ENCODE data around the gene IST1.
"Not testable (repeated sequence)": the region's sequence is repeated elsewhere in the genome, so short reads cannot be mapped to it uniquely, and the experiment has no call there.

The IST1 gene

DNA sequence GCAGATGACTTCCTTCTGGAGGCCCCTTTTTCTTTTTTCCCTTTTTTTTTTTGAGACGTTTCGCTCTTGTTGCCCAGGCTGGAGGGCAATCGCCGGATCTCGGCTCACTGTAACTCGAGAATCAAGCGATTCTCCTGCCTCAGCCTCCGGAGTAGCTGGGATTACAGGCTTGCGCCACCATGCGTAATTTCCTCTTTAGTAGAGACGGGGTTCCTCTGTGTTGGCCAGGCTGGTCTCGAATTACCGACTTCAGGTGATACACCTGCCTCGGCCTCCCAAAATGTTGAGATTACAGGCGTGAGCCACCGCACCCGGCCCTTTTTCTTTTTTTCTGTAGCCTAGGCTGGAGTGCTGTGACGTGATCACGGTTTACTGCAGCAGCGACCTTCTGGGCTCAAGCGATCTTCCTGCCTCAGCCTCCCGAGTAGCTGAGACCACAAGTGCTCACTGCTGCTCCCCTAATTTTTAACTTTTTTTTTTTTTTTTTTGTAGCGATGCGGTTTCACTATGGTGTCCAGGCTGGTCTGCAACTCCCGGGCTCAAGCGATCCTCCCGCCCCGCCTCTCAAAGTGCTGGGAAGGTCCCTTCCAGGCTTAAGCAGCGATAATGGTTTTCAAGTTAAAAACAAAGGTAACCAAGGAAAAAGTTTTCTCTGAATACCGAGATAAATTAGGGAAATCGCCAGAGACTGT lies 956 bp upstream of the IST1 start:
- peaks cover 9% of the 10 kb centered on the region for H3K4me1 Mint-ChIP-seq (ENCODE audit: low read depth)

DNA sequence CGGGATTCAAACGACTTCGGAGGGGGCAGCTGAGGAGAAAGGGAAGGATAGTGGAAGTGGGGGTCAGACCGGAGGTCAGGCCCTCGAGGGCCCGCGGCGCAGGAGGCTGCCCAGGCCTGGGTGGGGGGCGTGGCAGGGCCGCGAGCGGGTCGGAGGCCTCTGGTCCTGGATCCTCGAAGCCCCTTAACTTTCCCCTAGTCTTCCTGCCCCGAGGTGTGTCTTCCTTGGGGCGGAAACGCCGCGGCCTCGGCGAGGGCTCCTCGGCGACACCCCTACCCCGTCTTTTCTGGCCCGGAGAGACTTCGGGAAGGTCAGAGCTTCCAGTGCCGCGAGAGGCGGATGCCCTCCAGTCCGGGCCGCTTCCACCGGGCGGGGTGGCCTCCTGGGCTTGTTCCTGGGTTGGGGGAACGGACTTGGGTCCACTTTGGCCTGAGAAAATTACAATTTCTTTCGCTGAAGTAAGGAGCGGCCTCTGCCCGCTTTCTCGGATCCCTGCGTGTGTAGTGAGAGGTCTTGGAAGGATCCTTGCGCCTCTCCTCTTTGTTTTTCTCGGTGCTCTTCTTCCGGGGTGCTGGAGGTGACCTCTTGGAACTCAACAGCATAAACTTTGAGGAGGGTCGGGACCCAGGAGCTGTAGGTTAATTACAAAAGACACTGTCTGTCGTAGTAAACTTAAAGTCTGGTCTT lies 491 bp downstream of the IST1 start:
- H3K27me3 Mint-ChIP-seq (ENCODE audit: low read depth): no peaks in the 10 kb centered on the region
- no peaks in the 10 kb centered on the region for H3K9me3 Mint-ChIP-seq
- H3K36me3 Mint-ChIP-seq (ENCODE audit: low read depth): peaks cover 10% of the 10 kb centered on the region
- H3K27ac Mint-ChIP-seq: peak overlapping the region; percentile 97
- H3K4me3 Mint-ChIP-seq: peak overlapping the region; percentile 97
- peaks cover 13% of the 10 kb centered on the region for H3K4me1 Mint-ChIP-seq (ENCODE audit: low read depth)

More for the DNA sequence above, 956 bp upstream of the IST1 start:
- Mint-ChIP-seq H3K27me3 (ENCODE audit: low read depth) (no peaks in the 10 kb centered on the region), H3K36me3 (ENCODE audit: low read depth) (peaks cover 8% of the 10 kb centered on the region), H3K4me3 (peak overlapping the region; percentile 97), H3K9me3 (no peaks in the 10 kb centered on the region), H3K27ac (peak overlapping the region; percentile 97)

DNA sequence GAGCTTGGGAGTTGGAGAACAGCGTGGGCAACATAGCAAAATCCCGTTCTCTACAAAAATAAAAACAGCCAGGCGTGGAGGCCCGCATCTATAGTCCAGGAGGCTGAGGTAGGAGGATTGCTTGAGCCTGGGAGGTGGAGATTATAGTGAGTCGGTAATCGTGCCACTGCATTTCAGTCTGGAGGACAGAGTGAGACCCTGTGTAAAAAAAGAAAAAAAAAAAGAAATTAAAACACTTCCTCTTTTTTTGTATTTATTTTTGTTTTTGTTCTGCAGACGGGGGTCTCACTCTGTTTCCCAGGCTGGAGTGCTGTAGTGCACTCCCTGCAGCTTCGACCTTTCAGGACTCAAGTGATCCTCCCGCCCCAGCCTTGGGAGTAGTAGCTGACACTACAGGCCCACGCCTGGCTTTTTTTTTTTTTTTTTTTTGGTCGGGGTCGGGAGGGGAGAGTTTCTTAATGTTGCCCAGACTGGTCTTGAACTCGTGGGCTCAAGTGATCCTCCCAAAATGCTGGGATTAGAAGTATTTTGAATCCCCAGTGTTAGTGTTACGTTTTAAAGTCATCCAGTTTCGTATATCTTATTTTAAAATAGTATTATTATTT lies 1.5 kb downstream of the IST1 start:
- peak overlapping the region; percentile 97 for H3K4me3 Mint-ChIP-seq
- H3K27ac Mint-ChIP-seq: no peak overlapping the region
- no peaks in the 10 kb centered on the region for H3K9me3 Mint-ChIP-seq
- H3K27me3 Mint-ChIP-seq (ENCODE audit: low read depth): no peaks in the 10 kb centered on the region
- peaks cover 16% of the 10 kb centered on the region for H3K4me1 Mint-ChIP-seq (ENCODE audit: low read depth)
- H3K36me3 Mint-ChIP-seq (ENCODE audit: low read depth): peaks cover 10% of the 10 kb centered on the region

DNA sequence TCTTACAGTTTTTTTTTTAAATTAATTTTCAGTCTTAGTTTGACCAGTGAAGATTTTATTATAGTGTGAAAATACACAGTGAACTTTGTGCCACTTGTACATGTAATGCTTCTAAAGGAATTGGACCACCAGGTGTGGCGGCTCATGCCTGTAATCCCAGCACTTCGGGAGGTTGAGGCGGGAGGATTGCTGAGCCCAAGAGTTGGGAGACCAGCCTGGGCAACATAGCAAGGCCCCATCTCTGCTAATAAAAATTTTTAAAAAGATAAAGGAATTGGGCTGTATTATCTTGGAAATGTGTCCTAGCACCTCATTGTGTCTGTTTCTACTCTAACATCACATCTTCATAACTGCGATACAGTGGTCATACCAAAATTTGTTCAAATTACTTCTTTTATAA lies 3.8 kb downstream of the IST1 start:
- Mint-ChIP-seq H3K27me3 (ENCODE audit: low read depth) (no peaks in the 10 kb centered on the region), H3K4me1 (ENCODE audit: low read depth) (peaks cover 19% of the 10 kb centered on the region), H3K4me3 (no peak overlapping the region), H3K9me3 (no peaks in the 10 kb centered on the region), H3K27ac (no peak overlapping the region), H3K36me3 (ENCODE audit: low read depth) (peaks cover 10% of the 10 kb centered on the region)

DNA sequence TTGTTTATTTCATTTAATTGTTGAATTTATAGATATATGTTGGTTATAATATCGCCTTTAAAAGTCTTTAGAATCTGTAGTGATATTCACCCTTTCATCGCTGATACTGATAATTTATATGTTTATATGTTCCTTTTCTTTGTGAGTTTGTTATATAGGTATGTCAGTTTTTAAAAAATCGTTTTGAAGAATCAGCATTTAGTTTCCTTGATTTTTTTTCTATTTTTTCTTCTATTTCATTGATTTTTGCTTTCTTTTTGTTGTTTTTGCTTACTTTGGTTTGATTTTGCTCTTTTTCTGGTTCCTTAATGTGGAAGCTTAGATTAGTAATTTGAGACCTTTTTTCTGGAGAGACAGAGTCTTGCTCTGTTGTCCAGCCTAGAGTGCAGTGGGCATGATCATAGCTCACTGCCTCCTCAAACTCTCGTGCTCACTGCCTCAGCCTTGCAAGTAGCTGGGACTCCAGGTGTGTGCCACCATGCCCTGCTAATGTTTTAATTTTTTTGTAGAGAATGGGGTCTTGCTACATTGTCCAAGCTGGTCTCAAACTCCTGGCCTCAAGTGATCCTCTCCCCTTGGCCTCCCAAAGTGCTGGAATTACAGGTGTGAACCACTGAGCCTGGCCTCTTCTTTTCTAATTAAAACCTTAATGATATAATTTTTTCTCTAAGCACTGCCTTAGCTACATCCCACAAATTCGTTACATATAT lies 7.5 kb downstream of the IST1 start:
- Mint-ChIP-seq H3K36me3 (ENCODE audit: low read depth) (peaks cover 2% of the 10 kb centered on the region), H3K27me3 (ENCODE audit: low read depth) (no peaks in the 10 kb centered on the region), H3K4me3 (no peak overlapping the region), H3K27ac (no peak overlapping the region), H3K9me3 (no peaks in the 10 kb centered on the region), H3K4me1 (ENCODE audit: low read depth) (peaks cover 19% of the 10 kb centered on the region)

DNA sequence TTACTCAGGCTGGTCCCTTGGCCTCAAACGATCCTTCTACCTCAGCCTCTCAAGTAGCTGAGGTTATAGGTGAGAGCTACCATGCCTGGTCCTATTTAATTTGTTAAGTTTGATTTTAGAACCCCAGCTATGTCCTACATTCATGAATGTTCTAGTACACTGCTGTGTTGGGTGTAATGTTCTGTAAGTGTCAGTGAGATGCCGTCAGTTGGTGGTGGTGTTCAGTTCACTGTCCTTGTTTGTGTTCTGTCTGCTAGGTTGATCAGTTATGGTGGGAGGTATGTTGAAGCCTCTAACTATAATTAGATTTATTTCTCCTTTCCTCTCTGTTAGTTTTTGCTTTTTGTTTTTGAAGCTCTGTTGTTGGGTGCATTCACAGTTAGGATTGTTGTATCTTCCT lies 8.3 kb downstream of the IST1 start:
- Mint-ChIP-seq H3K27ac (no peak overlapping the region), H3K4me1 (ENCODE audit: low read depth) (peaks cover 19% of the 10 kb centered on the region), H3K9me3 (no peaks in the 10 kb centered on the region), H3K27me3 (ENCODE audit: low read depth) (no peaks in the 10 kb centered on the region), H3K4me3 (no peak overlapping the region), H3K36me3 (ENCODE audit: low read depth) (peaks cover 2% of the 10 kb centered on the region)

DNA sequence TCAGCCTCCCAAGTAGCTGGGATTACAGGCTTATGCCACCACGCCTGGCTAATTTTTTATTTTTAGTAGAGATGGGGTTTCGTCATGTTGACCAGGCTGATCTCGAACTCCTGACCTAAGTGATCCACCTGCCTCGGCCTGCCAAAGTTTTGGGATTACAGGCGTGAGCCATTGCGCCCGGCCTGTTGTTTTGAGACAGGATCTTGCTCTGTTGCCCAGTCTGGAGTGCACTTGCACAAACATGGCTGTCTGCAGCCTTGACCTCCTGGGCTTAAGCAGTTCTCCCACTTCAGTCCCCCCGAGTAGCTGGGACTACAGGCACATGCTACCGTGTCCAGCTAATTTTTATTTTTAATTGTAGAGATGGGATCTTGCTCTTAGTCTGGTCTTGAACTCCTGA lies 8.9 kb downstream of the IST1 start:
- no peaks in the 10 kb centered on the region for H3K27me3 Mint-ChIP-seq (ENCODE audit: low read depth)
- H3K4me3 Mint-ChIP-seq: no peak overlapping the region
- no peak overlapping the region for H3K27ac Mint-ChIP-seq
- H3K36me3 Mint-ChIP-seq (ENCODE audit: low read depth): peaks cover 2% of the 10 kb centered on the region
- H3K9me3 Mint-ChIP-seq: no peaks in the 10 kb centered on the region
- peaks cover 19% of the 10 kb centered on the region for H3K4me1 Mint-ChIP-seq (ENCODE audit: low read depth)

DNA sequence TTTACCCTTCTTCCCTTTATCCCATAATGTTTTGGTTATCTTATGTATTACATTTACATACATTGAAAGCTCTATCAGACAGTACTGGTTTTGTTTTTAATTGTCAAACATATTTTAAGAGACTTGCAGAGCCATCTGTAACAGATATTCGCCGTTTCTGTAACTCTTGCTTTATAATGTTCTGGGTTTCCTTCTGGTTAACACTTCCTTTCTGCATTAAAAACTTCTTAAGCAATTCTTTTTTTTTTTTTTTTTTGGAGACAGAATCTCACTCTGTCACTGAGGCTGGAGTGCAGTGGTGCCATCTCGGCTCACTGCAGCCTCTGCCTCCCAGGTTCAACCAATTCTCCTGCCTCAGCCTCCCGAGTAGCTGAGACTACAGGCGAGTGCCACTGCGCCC lies 10.4 kb downstream of the IST1 start:
- H3K27me3 Mint-ChIP-seq (ENCODE audit: low read depth): not testable (repeated sequence)

DNA sequence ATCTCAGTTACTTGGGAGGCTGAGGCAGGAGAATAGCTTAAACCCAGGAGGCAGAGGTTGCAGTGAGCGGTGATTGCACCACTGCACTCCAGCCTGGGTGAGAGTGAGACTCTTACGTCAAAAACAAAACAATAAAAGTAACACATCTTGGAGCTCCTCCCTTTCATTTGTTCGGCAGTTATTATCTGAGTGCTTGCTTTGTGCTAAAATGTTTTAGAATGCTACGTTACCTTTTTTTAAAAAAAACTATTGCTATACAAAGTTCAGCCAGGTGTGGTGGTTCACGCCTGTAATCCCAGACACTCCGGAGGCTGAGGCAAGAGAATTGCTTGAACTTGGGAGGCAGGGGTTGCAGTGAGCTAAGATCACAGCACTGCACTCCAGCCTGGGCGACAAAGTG lies 15.8 kb downstream of the IST1 start:
- peaks cover 20% of the 10 kb centered on the region for H3K4me1 Mint-ChIP-seq (ENCODE audit: low read depth)
- H3K27ac Mint-ChIP-seq: no peak overlapping the region
- H3K36me3 Mint-ChIP-seq (ENCODE audit: low read depth): peaks cover 17% of the 10 kb centered on the region
- H3K9me3 Mint-ChIP-seq: no peaks in the 10 kb centered on the region
- no peaks in the 10 kb centered on the region for H3K27me3 Mint-ChIP-seq (ENCODE audit: low read depth)
- no peak overlapping the region for H3K4me3 Mint-ChIP-seq

More for the DNA sequence above, 10.4 kb downstream of the IST1 start:
- peaks cover 19% of the 10 kb centered on the region for H3K4me1 Mint-ChIP-seq (ENCODE audit: low read depth)
- H3K9me3 Mint-ChIP-seq; H3K36me3 Mint-ChIP-seq (ENCODE audit: low read depth): not testable (repeated sequence)
- peak overlapping the region; percentile 60 for H3K4me3 Mint-ChIP-seq
- H3K27ac Mint-ChIP-seq: peak overlapping the region; percentile 85

DNA sequence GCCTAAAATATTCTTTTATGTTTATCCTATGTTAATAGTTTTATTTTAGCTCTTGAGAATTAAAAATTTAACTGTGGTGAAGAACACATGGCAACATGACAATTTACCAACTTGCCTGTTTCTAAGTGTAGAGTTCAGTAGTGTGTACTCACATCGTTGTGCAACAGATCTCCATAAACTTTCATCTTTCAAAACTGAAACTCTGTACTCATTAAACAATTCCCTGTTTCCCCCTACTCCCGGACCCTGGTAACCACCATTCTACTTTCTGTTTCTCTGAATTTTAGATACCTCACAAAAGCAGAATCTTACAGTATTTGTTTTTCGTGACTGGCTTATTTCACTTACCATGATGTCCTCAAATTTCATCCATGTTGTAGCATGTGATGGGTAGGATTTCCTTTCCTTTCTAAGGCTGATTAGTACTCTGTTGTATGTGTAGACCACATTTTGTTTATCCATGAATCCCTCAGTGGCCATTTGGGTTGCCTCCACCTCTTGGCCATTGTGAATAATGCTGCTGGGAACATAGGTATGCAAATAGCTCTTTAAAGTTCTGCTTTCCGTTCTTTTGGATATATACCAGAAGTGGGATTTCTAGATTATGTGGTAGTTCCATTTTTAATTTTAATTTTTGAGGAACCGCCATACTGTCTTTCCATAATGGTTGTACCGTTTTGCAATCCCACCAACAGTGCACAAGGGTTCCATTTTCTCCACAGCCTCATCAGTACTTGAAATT lies 17.4 kb downstream of the IST1 start:
- peaks cover 27% of the 10 kb centered on the region for H3K36me3 Mint-ChIP-seq (ENCODE audit: low read depth)
- no peak overlapping the region for H3K4me3 Mint-ChIP-seq
- H3K27ac Mint-ChIP-seq: no peak overlapping the region
- H3K27me3 Mint-ChIP-seq (ENCODE audit: low read depth): no peaks in the 10 kb centered on the region
- peaks cover 21% of the 10 kb centered on the region for H3K4me1 Mint-ChIP-seq (ENCODE audit: low read depth)
- H3K9me3 Mint-ChIP-seq: no peaks in the 10 kb centered on the region

DNA sequence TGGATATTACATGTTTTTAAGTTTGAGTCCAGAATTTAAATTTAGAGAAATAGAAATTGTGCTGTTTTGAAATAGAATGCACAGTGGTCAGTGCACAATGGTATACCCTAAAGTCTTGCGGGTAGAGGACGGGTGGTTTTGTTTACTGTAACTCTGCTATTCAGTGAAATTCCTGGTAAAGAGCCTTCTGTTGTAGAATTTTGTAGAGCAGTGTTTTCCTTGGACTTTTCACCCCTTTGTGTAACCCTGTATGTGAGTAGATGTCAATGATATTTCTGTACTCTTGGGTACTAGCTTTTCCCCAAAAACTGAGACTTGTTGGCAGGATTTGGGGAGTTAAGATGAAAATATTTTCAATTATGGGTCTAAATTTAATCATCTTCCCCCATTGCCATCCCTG lies 19.5 kb downstream of the IST1 start:
- peaks cover 18% of the 10 kb centered on the region for H3K4me1 Mint-ChIP-seq (ENCODE audit: low read depth)
- peaks cover 3% of the 10 kb centered on the region for H3K9me3 Mint-ChIP-seq
- no peaks in the 10 kb centered on the region for H3K27me3 Mint-ChIP-seq (ENCODE audit: low read depth)
- H3K36me3 Mint-ChIP-seq (ENCODE audit: low read depth): peaks cover 43% of the 10 kb centered on the region
- H3K27ac Mint-ChIP-seq: no peak overlapping the region
- H3K4me3 Mint-ChIP-seq: no peak overlapping the region

DNA sequence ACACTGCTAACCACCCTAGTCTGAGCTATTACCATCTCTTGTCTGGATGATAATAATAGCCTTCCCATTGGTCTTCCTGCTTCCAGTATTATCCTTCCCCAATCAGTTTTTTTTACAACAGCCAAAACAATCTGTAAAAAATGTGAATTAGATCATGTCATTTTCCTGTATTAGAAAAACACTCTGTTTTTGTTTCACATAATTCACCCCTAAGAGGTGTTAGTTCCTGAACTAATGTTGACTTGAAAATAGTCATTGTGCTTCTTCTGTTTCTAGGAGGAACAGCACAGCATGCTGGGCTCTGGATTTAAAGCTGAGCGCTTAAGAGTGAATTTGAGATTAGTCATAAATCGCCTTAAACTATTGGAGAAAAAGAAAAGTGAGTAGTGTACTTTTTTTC lies 20.0 kb downstream of the IST1 start:
- H3K9me3 Mint-ChIP-seq: peaks cover 3% of the 10 kb centered on the region
- H3K4me3 Mint-ChIP-seq: no peak overlapping the region
- no peak overlapping the region for H3K27ac Mint-ChIP-seq
- no peaks in the 10 kb centered on the region for H3K27me3 Mint-ChIP-seq (ENCODE audit: low read depth)
- peaks cover 18% of the 10 kb centered on the region for H3K4me1 Mint-ChIP-seq (ENCODE audit: low read depth)
- H3K36me3 Mint-ChIP-seq (ENCODE audit: low read depth): peaks cover 47% of the 10 kb centered on the region

DNA sequence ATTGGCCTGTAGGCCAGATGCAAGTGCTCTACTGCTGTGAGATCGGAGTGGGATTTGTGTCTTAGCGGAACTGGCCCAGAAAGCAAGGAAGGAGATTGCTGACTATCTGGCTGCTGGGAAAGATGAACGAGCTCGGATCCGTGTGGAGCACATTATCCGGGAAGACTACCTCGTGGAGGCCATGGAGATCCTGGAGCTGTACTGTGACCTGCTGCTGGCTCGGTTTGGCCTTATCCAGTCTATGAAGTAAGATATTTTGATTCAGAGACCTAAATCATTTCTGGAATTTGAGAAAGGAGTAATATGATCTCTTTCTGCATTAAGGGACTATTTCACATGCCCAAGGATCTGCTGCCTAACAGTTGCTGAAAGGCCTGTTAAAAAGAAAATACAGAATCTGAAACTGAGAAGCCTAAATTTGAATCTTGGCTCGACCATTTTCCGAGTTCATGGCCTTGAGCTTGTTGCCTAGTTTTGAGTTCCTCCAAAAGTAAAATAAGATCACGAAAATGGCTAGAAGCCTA lies 21.1 kb downstream of the IST1 start:
- Mint-ChIP-seq H3K27ac (no peak overlapping the region), H3K4me1 (ENCODE audit: low read depth) (peaks cover 18% of the 10 kb centered on the region), H3K27me3 (ENCODE audit: low read depth) (no peaks in the 10 kb centered on the region), H3K36me3 (ENCODE audit: low read depth) (peaks cover 58% of the 10 kb centered on the region), H3K9me3 (peaks cover 3% of the 10 kb centered on the region), H3K4me3 (no peak overlapping the region)

DNA sequence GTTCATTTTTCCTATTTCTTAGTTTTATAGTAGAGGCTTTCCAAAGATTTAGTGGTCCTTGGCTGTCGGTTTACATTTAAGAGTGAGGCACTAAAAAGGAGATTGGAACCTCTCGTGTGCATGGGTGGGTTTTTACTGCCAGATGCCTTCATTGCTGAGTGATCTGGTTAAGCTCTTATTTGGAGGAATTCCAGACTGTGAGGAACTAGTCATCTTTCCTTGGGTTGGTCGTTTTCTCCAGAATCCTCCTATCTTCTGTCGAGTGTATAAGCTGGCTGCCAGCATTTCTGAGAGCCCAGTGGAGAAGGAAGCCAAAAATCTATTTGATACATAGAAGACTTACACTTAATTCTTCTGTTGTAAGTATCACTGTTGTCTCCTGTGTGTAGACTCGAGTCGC lies 22.6 kb downstream of the IST1 start:
- Mint-ChIP-seq H3K27ac (no peak overlapping the region), H3K36me3 (ENCODE audit: low read depth) (peaks cover 65% of the 10 kb centered on the region), H3K4me1 (ENCODE audit: low read depth) (peaks cover 14% of the 10 kb centered on the region), H3K4me3 (no peak overlapping the region), H3K27me3 (ENCODE audit: low read depth) (no peaks in the 10 kb centered on the region), H3K9me3 (peaks cover 3% of the 10 kb centered on the region)

Measured in T-helper 1 cell treated with Interleukin-12 subunit alpha and Interleukin-12 subunit beta and Interleukin-4 antibody, amounts not matched to agents 30 μg/mL and 1 μg/mL, for 36 hours (primary cell).